CD14-positive monocyte (primary cell): Measurements from ENCODE around the gene PXDC1. TPM values are rescaled to one million over a fixed set of nuclear protein-coding genes. Genes with fewer than 3 reads are reported as not detected.

Experiments
- DNase-seq, 3 donors: peaks; one replicate each; pipeline ENCODE4 v3.0.0-alpha.2; 2011 to 2022
- H2AFZ ChIP-seq: 2 replicates; pipeline ENCODE4 v1.6.0; 2012; ENCODE audit warnings: mild to moderate bottlenecking, low read depth, low read length, inconsistent platforms; ENCODE audit not compliant: insufficient read depth, poor library complexity, severe bottlenecking
- H3K27ac ChIP-seq, 2 donors: 1 replicate in 1 of 2; 2 replicates in 1 of 2; pipeline ENCODE4 v1.5.1; 2012 to 2013; ENCODE audit warnings: low read length in 2 of 2, control low read depth in 1 of 2, inconsistent platforms in 1 of 2, low read depth in 1 of 2, mild to moderate bottlenecking in 1 of 2
- H3K27me3 ChIP-seq, 2 donors: one replicate each; pipeline versions ENCODE4 v1.6.0 to v1.6.1; 2011 to 2013; ENCODE audit warnings: low read length in 2 of 2; ENCODE audit not compliant: control insufficient read depth in 2 of 2, insufficient read depth in 2 of 2
- H3K36me3 ChIP-seq, 2 donors: replicated peaks in 1 of 2; 1 replicate in 1 of 2; 2 replicates in 1 of 2; pipeline versions ENCODE4 v1.5.1 to v1.6.1; 2012 to 2013; ENCODE audit warnings: low read length in 2 of 2, control low read depth in 1 of 2, inconsistent platforms in 1 of 2, mild to moderate bottlenecking in 1 of 2; ENCODE audit not compliant: insufficient read depth in 2 of 2, control insufficient read depth in 1 of 2
- H3K4me1 ChIP-seq, 2 donors: 1 replicate in 1 of 2; 2 replicates in 1 of 2; pipeline versions ENCODE4 v1.5.1 to v1.6.1; 2012 to 2013; ENCODE audit warnings: low read length in 2 of 2, control low read depth in 1 of 2, inconsistent platforms in 1 of 2, mild to moderate bottlenecking in 1 of 2, moderate library complexity in 1 of 2; ENCODE audit not compliant: insufficient read depth in 2 of 2, control insufficient read depth in 1 of 2
- H3K4me2 ChIP-seq: replicated peaks from 2 replicates; pipeline ENCODE3; 2012; ENCODE audit warnings: low read length, moderate library complexity, mild to moderate bottlenecking; ENCODE audit not compliant: poor library complexity, severe bottlenecking; ENCODE audit errors: extremely low read depth
- H3K4me3 ChIP-seq, 3 experiments: fragments of 200-600 bp in 1 of 3; sonication (generic) in 1 of 3; replicated peaks in 1 of 3; 1 replicate in 2 of 3; 2 replicates in 1 of 3; pipeline ENCODE4 v1.5.1; 2011 to 2013; ENCODE audit warnings: low read length in 3 of 3, mild to moderate bottlenecking in 3 of 3, control low read depth in 2 of 3, low read depth in 2 of 3, inconsistent platforms in 1 of 3, moderate library complexity in 1 of 3
- H3K79me2 ChIP-seq: 2 replicates; pipeline ENCODE4 v1.6.0; 2012; ENCODE audit warnings: mild to moderate bottlenecking, control low read depth, inconsistent platforms, low read length, moderate library complexity; ENCODE audit not compliant: insufficient read depth
- H3K9ac ChIP-seq: 2 replicates; pipeline ENCODE4 v1.6.0; 2017; ENCODE audit warnings: low read length, mild to moderate bottlenecking; ENCODE audit not compliant: insufficient read depth, poor library complexity, severe bottlenecking
- H3K9me3 ChIP-seq, 2 donors: replicated peaks in 1 of 2; 1 replicate in 1 of 2; 2 replicates in 1 of 2; pipeline versions ENCODE4 v1.5.1 to v1.6.1; 2012 to 2013; ENCODE audit warnings: low read length in 2 of 2, control low read depth in 1 of 2; ENCODE audit not compliant: control insufficient read depth in 1 of 2, insufficient read depth in 1 of 2
- H4K20me1 ChIP-seq: 2 replicates; pipeline ENCODE4 v1.6.0; 2012; ENCODE audit warnings: mild to moderate bottlenecking, low read length, control low read depth, moderate library complexity; ENCODE audit not compliant: insufficient read depth
- H3K27ac Mint-ChIP-seq, 7 donors: one replicate each; pipeline ENCODE4 v1.8.0; 2020; ENCODE audit warnings: mild to moderate bottlenecking in 7 of 7, mixed read lengths in 7 of 7, moderate library complexity in 6 of 7, inconsistent platforms in 2 of 7
- H3K27me3 Mint-ChIP-seq, 3 donors: one replicate each; pipeline ENCODE4 v1.8.0; 2021 to 2022; ENCODE audit warnings: low read depth in 3 of 3, mild to moderate bottlenecking in 3 of 3, mixed read lengths in 3 of 3, moderate library complexity in 3 of 3, inconsistent platforms in 1 of 3
- H3K36me3 Mint-ChIP-seq, 2 donors: one replicate each; pipeline ENCODE4 v1.8.0; 2020; ENCODE audit warnings: mixed read lengths in 2 of 2, inconsistent platforms in 1 of 2, mild to moderate bottlenecking in 1 of 2
- H3K4me1 Mint-ChIP-seq: one replicate; pipeline ENCODE4 v1.8.0; 2020; ENCODE audit warnings: mild to moderate bottlenecking, mixed read lengths
- H3K4me3 Mint-ChIP-seq, 2 donors: one replicate each; pipeline ENCODE4 v1.8.0; 2020; ENCODE audit warnings: mild to moderate bottlenecking in 2 of 2, mixed read lengths in 2 of 2, moderate library complexity in 1 of 2
- H3K9me3 Mint-ChIP-seq, 7 donors: one replicate each; pipeline ENCODE4 v1.8.0; 2020 to 2022; ENCODE audit warnings: mixed read lengths in 7 of 7, mild to moderate bottlenecking in 6 of 7, moderate library complexity in 6 of 7, inconsistent platforms in 2 of 7
- WGBS: methylation state at CpG from one replicate; pipeline ENCODE4 v1.1.5; 2013; ENCODE audit warnings: missing lambda C conversion rate; ENCODE audit not compliant: insufficient coverage; 5-methylcytosine and 5-hydroxymethylcytosine counted together
- intact Hi-C, 2 donors: fragments of 100-400 bp; cut with micrococcal nuclease; formaldehyde crosslinking; loops; one replicate each; pipeline versions ENCODE4 v1.15.0 to v1.15.1; 2023
- polyA plus RNA-seq, 3 donors: library from polyadenylated mRNA; depleted of rRNA in 1 of 3; unstranded in 2 of 3; stranded (reverse) in 1 of 3; fragments of 300-500 nt in 2 of 3; fragments of >200 nt in 1 of 3; fragmentation: Illumina TruSeq in 2 of 3; gene quantifications; 1 replicate in 2 of 3; 2 replicates in 1 of 3; pipeline ENCODE4 v1.2.3, GENCODE V29; 2012 to 2021
- TF ChIP-seq, protein P1 (sequence below): fragments of 200-600 bp; IDR thresholded peaks from one replicate; pipeline ENCODE4 v1.8.0; 2022; ENCODE audit warnings: antibody characterized with exemption, mild to moderate bottlenecking

Gene PXDC1
- polyA plus RNA-seq, 3 donors, result 0.48 to 0.92 (median 0.55) TPM

DNA sequence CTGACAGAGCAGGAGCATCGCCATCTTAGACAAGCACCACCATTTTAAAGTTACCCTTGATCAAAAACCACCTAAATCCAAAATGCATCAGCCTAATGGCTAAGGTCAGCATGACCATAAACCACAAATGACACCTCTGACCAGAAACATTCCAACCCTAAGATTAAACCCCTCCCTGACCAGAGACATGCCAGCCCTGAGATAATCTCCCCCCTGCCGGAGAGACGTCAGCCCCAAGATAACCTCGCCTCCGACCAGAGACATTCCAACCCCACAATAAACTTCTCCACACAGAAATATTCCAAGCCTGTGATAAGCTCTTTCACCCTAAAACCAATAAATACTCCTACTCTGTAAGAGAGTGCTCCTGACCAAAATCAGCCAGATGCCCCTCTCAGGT lies 53.5 kb downstream of the PXDC1 start:
- no peaks in the 10 kb centered on the region for H3K4me1 ChIP-seq
- H3K4me3 ChIP-seq, result no peak overlapping the region
- no peak for DNase-seq
- WGBS, result 100% methylated on average over 5 of the region's 5 CpGs
- peaks cover 0 to 13% (median 3%) of the 10 kb centered on the region in 7 donors for H3K9me3 Mint-ChIP-seq
- no peak overlapping the region for H3K27ac Mint-ChIP-seq
- H3K4me3 Mint-ChIP-seq, result no peak overlapping the region
- no peaks in the 10 kb centered on the region for H3K27me3 ChIP-seq
- no peak overlapping the region for H2AFZ ChIP-seq
- no peaks in the 10 kb centered on the region for H4K20me1 ChIP-seq
- H3K4me1 Mint-ChIP-seq, result no peaks in the 10 kb centered on the region
- H3K9me3 ChIP-seq, result peaks cover 0 to 4% of the 10 kb centered on the region in 2 donors
- intact Hi-C loops, result no loop called here
- H3K36me3 Mint-ChIP-seq, result no peaks in the 10 kb centered on the region
- no peak overlapping the region for H3K27ac ChIP-seq
- no peak overlapping the region for H3K4me2 ChIP-seq
- H3K79me2 ChIP-seq, result no peaks in the 10 kb centered on the region
- peaks cover 3 to 6% (median 3%) of the 10 kb centered on the region in 3 donors for H3K27me3 Mint-ChIP-seq
- H3K36me3 ChIP-seq, result no peaks in the 10 kb centered on the region
- H3K9ac ChIP-seq, result no peak overlapping the region
- TF ChIP-seq, protein P1, sequence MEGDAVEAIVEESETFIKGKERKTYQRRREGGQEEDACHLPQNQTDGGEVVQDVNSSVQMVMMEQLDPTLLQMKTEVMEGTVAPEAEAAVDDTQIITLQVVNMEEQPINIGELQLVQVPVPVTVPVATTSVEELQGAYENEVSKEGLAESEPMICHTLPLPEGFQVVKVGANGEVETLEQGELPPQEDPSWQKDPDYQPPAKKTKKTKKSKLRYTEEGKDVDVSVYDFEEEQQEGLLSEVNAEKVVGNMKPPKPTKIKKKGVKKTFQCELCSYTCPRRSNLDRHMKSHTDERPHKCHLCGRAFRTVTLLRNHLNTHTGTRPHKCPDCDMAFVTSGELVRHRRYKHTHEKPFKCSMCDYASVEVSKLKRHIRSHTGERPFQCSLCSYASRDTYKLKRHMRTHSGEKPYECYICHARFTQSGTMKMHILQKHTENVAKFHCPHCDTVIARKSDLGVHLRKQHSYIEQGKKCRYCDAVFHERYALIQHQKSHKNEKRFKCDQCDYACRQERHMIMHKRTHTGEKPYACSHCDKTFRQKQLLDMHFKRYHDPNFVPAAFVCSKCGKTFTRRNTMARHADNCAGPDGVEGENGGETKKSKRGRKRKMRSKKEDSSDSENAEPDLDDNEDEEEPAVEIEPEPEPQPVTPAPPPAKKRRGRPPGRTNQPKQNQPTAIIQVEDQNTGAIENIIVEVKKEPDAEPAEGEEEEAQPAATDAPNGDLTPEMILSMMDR, result no peak

DNA sequence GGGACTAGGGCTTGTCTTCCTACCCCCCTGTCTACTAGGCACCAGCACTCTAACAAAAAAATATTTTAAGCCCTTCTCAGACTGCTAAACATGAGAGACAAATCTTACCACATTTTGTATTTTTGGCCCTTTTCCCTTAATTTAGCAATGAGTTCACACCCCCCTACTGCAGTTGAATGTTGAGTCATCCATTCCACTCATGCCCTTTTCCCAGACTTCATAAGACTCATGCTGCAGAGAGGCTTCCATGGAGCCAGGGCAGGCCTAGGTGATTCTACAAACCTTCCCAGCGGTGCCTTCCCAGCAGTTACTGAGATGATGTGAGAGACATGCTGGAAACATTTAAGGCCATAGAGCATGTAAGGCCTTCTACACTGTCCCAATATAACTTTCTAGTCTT lies 53.9 kb downstream of the PXDC1 start:
- Histone ChIP-seq H3K79me2 (no peaks in the 10 kb centered on the region), H3K4me3 (no peak overlapping the region), H3K4me2 (no peak overlapping the region), H3K27ac (no peak overlapping the region), H3K9ac (no peak overlapping the region), H3K4me1 (no peaks in the 10 kb centered on the region), H4K20me1 (no peaks in the 10 kb centered on the region), H3K27me3 (no peaks in the 10 kb centered on the region), H2AFZ (no peak overlapping the region), H3K9me3 (peaks cover 0 to 4% of the 10 kb centered on the region in 2 donors), H3K36me3 (no peaks in the 10 kb centered on the region)
- Mint-ChIP-seq H3K27ac (no peak overlapping the region), H3K9me3 (peaks cover 0 to 13% (median 3%) of the 10 kb centered on the region in 7 donors), H3K4me1 (no peaks in the 10 kb centered on the region), H3K36me3 (no peaks in the 10 kb centered on the region), H3K27me3 (peaks cover 3 to 6% (median 3%) of the 10 kb centered on the region in 3 donors), H3K4me3 (no peak overlapping the region)
- intact Hi-C loops, result no loop called here
- WGBS, result 83% methylated on average over 1 of the region's 1 CpG
- DNase-seq, result no peak
- TF ChIP-seq, protein P1, result no peak
